HG02884 (cell line): ENCODE measurements around the gene BTBD9.
A peak's percentile ranks its signal among the peaks of the same experiment; 100 is the strongest.

Experiments
- ATAC-seq: cut with Tn5 transposase; IDR thresholded peaks from one replicate; pipeline ENCODE4 v1.9.1; 2021; ENCODE audit warnings: mild to moderate bottlenecking, moderate library complexity; ENCODE audit not compliant: unreplicated experiment

BTBD9 gene

DNA sequence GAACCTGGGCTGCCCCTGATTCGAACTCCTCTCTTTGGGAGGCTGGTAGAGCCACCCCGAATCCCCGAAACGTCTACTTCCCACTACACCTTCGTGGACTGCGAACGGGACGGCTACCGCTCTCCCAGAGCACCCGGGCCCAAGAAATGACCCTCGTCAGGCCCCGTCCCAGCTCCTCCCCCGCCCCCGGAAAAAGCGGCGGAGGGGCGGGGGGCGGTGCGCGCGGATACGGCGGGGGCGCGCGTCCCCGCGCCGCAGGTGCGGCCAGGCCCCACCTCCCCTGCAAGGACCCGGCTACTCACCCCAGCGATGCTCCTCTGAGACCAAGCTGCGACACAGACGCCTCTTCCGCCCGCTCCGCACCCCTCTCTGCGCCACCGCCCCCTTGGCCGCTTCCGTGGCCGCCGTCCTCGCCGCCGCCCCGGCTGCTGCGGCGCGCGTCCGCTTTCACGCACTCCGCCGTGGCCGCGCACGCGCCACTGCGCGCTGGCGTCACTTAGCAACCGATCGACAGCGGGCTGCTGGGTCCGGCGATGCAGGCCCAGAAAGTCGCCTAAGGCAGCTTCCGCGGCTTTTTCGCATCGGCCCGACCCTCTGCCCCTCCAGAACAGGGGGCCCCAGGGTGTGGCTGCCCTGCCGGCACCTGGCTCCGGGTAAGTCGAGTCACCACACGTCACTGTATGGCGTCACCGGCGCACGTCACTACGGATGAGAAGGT, at the start of gene BTBD9:
Gene BTBD9 (minus strand): TSS at position 432 of the 718 bp plus-strand sequence.
- peak; percentile 70 for ATAC-seq

DNA sequence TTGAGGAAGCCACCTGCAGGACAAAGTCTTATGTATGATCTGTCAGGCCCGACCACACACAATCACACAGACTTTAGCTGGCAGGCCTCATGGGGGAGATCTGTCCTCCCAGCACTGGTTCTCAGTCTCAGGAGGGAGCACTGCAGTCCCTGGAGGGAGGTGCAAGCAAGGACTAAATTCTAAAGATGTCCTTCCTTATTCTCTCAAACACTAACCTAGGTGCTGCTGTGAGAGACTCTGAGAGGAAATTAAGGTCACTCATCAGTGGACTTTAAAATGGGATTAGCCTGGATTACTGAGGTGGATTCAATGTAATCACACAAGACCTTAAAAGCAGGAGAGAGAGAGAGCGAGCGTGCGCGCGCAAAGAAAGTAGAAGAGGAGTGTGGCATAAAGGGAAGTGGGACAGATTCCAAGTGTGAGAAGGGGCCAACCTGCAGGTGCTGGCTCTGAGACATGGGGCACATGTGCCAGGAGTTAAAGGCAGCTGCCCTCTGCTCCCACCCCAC, 48.9 kb upstream of the BTBD9 start:
- ATAC-seq, result no peak

DNA sequence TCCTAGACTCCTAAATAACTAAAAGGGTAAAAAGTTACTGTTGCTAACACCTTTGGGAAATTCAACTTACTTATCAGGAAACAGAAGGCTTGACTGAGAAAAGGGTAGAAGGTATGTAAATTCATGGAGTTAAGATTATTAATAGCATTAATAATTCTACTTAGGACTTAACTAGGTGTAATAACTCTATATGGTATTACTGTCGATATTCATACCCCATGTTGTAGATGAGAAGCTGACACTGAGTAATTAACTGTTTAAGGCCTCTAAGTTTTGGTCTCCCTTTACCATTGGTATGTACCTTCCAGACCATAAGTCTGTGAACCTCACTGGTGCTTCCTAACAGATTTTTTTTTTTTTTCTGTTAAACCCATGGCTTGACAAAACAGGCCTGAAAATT, 47.8 kb upstream of the BTBD9 start:
- ATAC-seq, result no peak

DNA sequence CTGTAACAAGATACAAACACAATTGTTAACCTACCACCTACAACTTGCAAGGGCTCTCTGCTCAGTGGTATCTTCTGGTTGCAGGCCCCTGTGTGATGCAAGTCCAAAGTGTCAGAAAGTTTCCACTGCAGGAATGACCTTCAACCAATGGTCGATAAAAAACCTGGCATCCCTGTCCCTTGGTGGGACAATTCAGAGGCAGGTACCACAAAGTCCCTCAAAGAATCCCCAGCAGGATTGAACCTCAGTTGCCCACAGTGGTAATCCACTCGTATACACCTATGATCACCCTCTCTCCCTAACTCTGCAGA, 47.3 kb upstream of the BTBD9 start:
- no peak for ATAC-seq

DNA sequence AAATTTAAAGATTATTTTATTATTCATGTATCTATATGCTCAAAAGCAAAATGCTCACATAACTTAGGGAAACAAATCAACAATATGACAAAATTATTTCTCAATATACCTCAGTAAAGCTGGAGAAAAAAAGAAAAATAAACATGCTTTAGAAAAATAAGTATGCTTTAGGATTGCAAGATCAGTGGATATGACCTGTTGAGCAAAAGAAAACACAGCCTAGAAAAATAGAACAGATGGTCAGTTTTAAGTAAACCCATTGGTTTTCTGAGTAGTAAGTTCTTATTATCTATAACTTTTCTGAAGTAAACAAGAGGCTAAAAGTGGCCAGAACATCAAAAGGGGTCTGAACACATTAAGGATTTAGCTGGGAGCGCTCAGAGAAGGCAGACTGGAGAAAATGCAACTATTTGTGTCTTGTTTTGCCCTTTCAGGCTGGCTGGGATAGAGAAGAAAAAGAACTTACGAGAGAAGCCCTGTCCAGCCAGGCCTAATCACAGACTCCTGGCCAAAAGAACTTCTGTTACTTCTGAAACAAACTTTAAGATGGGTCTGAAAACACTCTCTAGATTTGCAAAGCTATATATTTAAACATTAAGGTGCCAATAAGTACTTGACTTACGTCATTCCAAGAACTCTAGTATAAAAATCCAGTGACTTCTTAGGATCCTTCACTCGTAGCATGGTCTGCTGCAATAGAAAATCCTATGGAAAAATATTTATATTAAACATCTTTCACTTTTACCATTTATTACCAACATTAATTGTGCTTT, 46.7 kb upstream of the BTBD9 start:
- no peak for ATAC-seq

DNA sequence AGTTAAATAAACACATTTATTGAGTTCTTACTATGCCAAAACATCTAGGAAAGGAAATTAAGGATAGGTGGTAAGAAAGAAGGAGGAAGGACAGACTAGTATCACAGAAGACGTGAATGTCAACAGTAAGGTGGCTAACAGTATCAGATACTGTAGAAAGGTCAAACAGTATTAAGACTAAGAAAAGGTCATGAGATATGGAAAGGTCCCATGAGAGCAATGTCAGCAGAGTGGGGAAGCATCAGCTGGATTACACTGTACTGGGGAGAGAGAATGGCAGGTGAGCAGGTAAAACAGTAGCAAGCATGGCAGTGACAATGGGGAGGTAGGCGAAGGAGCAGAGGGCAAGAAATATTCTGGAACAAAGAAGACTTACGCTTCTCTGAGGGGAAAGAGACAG, 45.2 kb upstream of the BTBD9 start:
- no peak for ATAC-seq

DNA sequence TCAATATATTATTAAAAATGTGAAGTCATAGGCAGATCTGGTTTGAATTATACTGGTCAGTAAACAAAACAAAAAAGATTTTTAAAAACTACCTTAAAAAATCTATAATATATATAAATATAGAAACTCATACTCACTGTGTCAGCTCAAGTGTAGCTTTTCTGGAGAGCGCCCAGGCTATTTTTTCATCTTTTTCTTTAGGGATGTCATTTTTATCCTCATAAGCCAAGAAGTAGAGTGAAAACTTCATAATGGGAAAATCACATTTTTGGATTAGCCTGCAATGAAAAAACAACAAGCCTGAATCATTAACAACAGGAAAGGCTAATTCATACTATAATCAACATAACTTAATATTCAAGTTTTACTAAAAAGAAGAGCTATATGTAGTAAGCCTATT, 44.5 kb upstream of the BTBD9 start:
- ATAC-seq, result no peak

DNA sequence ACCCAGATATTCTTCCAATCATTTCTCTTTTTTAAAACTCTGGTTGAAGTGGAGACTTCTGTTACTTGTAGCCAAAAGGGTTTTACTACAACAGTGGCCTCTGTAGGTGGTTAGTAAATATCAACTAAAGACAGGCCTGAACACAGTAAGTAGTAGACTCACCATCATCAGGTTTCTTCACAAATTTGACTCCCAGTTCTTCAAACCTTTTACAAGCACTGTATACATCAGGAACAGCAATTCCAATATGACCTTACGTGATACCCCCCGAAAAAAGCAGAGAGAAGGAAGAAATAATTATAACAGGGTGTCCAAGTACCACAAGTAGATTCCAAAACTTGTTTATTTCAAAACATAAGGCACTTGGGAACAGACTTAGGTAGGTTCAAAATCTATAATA, 42.1 kb upstream of the BTBD9 start:
- ATAC-seq, result no peak

DNA sequence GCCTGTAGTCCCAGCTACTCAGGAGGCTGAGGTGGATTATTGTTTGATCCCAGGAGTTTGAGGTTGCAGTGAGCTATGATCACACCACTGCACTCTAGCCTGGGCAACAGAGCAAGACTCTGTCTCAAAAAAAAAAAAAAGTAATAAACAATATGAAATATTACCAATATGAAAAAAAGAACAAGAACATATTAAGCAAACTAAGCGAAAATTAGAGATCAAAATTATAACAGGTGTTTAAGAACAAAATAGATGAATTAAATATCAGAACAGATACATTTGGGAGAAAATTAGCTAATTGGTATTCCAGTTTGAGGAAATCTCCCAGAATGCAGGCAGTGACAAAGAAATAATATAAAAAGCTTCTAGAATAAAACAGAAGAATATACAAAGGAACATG, 39.9 kb upstream of the BTBD9 start:
- no peak for ATAC-seq

DNA sequence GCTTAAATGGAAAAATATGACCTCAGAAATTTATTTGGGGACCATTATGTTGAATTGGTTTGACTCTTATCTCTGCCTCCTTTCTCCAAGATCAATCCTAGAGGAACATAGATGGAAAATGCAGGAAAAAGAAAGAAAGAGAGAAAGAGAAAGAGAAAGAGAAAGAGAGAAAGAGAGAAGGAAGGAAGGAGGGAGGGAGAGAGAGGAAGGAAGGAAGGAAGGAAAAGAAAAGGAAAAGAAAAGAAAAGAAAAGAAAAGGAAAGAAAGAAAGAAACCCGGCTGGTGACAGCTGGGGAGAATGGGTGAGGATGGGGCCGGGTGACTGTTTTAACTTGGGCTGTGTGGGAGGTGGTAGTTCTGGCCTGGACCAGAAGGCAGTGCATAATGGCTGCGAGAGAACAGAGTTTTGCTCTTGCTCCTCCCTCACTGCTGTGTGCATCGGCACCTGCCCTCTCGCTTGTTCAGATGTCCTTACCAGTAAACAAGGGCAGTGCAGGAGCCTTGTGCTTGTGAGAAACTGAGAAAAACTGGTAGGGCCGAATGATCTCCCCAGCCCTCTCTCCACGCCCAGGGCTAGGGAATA, 38.5 kb upstream of the BTBD9 start:
- ATAC-seq, result no peak

DNA sequence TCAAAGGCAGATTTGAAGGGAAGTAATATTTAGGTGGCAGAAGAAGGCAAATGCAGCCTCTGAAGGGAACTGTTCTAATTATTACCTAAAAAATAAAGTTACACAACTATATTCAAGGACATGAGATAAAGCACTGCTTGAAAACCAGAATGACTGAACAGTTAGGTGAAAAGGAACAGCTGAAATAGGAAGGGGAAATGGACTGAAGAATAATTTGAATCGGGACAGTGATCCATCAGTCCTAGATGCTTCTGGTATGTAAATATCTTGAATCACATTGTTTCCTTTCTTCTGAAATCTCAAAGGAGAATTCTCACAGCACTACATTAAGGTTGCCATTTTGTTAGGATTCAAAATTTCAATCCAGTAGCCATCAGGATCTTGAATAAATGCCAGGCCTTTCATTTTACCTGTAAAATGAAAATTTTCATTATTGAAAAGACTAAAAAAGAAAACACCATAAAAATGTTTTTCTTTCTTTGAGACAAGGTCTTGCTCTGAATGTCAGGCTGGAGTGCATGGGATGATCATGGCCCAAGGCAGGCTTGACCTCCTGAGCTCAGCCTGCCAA, 37.3 kb upstream of the BTBD9 start:
- ATAC-seq, result no peak

DNA sequence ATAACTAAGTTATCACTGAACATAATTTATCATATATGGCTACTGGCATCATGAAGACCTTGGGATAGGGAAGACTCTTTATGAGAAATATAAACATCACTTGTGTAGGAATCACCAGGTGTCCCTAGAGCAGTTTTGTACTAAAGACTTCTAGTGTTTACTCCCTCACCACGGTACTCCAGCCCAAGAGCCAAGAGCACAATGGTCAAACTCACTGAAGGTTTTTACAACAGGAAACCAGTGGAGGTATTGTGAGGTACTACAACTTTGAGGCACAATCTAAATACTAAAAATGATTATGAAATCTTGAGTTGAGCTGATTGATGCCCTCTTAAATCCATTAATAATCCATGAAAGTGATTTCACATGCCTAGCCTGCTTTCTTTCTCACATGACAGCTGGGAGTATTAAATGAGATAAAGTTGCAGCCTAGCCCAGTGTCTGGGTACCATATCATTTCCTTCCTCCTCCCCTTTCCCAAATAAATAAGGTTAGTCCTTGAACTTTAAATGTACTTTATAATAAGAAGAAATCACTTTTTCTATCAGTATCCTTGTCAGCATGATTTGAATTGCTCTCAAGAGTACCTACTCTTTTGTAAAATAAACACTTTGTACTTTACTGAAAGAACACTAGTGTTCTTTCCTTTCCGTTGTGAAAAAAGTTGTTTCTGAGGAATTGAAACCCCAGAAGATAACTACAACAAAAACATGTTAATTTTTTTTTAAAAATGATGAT, 36.7 kb upstream of the BTBD9 start:
- no peak for ATAC-seq

DNA sequence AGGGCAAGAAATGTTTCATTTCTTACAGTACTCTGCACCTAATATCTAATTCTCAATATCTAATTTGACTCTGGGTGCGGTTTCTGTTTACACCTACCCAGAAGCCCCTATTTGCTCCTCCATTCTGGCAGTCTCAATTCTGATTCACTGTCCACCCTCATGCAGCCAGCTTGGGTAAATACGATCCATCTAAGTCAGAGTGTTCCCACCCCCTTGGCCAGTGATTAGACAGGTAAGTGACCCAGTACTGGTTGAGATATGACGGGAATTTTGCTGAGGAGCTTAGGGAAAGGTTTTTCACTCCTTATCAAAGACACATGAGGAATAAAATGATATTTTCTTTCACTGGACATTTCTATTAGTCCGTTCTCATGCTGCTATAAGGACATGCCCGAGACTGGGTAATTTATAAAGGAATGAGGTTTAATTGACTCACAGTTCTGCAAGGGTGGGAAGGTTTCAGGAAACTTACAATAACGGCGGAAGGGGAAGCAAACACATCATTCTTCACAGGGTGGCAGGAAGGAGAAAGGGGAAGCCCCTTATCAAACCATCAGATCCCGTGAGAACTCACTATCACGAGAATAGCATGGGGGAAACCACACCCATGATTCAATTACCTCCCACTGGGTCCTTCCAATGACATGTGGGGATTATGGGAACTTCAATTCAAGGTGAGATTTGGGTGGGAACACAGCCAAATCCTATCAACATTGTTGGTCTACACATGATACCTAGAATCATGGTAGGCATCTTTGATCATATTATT, 33.9 kb upstream of the BTBD9 start:
- no peak for ATAC-seq

DNA sequence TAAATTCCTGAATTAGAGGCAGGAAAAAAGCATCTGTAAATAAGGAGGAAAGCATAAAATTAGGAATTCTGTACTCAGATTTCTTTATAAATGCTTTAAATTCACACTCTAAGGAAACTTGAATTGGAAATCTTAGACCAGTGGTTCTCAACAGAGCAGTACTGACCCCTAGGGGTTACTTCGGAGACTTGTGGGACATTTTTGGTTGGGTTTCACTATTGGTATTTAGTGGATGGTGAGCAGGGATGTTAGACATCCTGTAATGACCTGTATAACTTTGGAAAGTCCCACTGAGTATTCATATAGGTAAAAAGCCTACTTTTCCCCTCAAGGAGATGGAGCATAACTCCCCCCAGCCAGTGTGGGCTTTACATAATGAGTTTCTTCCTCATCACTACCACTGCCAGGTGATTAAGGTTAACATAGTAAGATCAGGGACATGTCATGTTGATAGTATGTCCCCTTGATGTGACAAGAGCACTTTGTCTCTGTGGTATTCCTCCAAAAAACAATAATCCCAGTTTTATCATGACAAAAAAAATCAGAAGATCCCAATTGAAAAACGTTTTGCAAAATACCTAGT, 32.2 kb upstream of the BTBD9 start:
- peak; percentile 83 for ATAC-seq

DNA sequence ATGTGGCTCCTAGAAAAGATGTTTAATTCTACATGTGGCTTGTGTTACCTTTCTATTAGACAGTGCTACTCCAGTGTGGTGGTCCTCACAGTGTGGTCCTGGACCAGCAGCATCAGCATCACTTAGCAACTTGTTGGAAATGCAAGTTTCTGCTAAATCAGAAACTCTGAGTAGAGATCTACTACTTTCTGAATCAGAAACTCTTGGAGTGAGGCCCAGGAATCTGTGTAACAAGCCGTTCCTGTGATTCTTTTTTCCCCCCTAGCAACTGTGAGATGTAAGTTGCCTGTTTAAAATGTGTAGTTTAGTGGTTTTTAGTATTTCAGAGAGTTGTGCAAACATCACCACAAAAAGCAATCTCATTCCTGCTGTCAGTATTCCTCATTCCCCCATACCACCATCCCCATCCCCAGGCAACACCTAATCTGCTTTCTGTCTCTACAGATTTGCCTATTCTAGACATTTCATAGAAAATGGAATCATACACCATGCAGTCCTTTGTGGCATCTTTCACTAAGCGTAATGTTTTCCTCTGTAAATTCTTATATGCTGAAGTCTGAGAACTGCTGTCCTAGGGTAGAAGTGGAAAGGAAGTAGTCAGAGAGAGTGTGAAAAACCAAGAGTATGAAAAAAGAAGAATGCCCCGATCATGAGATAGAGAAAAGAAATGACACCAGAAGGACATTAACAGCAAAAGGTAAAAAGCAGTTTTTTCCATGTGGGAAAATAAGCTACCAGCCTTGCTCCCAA, 18.9 kb upstream of the BTBD9 start:
- ATAC-seq, result no peak

DNA sequence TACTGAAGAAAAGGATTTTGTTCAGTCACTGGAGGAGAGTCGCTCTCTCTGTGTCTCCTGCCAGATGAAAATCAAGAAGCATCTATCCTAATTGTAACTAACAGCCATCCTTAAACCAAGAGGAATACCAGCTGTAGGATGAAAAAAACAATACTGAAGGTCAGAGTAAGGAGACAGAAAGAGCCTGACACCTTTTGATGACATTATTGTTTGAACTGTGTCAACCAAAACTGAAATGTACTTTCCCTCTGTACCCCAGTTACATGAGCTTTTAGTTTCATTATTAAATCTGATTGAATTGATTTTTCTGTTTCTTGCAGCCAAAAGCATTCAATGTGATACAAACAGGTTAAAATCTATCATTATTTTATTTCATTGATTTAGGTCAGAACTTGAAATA, 17.2 kb upstream of the BTBD9 start:
- ATAC-seq, result no peak

DNA sequence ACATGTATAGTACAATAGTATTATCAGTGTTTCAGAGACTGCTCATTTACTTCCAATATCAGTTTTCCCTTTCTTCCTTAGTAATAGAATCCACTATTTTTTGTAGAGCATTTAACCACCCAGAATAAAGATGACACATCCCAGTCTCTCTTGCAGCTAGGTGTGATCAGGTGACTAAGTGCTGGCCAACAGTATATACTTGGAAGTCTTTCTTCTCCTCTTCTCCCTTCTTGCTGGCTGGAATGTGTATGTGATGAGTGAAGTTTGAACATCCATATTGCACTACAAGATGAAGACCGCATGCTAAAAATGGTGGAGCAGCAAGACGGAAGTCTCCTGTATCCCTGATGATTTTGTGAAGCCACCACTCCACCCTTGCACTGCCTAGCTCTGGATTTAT, 14.5 kb upstream of the BTBD9 start:
- no peak for ATAC-seq

DNA sequence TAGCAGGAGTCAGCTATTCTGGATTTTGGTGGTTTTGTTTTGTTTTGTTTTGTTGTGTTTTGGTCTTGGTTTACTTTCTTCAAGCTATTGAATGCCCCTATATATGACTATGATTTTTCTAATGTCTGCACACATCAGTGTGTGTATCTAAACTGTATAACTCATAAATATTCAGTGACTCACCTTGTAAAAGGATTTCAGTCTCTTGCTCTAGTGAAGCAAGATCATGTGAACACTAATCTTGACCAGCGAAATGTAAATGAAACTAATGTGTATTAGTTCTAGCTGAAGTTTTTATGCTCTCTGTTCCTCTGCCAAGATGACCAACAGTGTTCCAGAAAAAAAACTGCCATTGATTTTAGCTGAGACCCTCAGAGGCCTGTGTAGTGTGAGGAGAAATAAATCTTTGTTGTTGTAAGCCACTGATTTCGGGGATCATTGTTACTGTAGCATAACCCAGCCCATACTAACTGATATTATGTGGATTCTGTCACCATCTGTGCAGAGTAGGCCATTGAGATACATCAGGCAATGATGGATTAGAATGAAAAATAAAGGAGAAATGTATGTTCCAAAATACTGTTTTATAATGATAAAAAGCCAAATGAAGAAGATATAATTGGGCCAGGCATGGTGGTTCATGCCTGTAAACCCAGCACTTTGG, 11.5 kb upstream of the BTBD9 start:
- no peak for ATAC-seq
